ES-I3 (cell line): ENCODE results near the gene MAGEH1.
"Not testable (repeated sequence)": the region's sequence is repeated elsewhere in the genome, so short reads cannot be mapped to it uniquely, and the experiment has no call there.

Experiments
- H3K36me3 ChIP-seq: 2 replicates; pipeline ENCODE4 v1.6.1; 2013; ENCODE audit warnings: mild to moderate bottlenecking, low read length, control low read depth, moderate library complexity; ENCODE audit not compliant: insufficient read depth
- H3K4me1 ChIP-seq: 2 replicates; pipeline ENCODE4 v1.6.1; 2013; ENCODE audit warnings: mild to moderate bottlenecking, control low read depth, low read length; ENCODE audit not compliant: insufficient read depth
- H3K9ac ChIP-seq: 2 replicates; pipeline ENCODE4 v1.6.1; 2013; ENCODE audit warnings: low read depth, mild to moderate bottlenecking, low read length, moderate library complexity
- H3K9me3 ChIP-seq: 2 replicates; pipeline ENCODE4 v1.6.1; 2013; ENCODE audit warnings: mild to moderate bottlenecking, low read length, moderate library complexity; ENCODE audit not compliant: control insufficient read depth, insufficient read depth

The MAGEH1 gene, protein sequence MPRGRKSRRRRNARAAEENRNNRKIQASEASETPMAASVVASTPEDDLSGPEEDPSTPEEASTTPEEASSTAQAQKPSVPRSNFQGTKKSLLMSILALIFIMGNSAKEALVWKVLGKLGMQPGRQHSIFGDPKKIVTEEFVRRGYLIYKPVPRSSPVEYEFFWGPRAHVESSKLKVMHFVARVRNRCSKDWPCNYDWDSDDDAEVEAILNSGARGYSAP

DNA sequence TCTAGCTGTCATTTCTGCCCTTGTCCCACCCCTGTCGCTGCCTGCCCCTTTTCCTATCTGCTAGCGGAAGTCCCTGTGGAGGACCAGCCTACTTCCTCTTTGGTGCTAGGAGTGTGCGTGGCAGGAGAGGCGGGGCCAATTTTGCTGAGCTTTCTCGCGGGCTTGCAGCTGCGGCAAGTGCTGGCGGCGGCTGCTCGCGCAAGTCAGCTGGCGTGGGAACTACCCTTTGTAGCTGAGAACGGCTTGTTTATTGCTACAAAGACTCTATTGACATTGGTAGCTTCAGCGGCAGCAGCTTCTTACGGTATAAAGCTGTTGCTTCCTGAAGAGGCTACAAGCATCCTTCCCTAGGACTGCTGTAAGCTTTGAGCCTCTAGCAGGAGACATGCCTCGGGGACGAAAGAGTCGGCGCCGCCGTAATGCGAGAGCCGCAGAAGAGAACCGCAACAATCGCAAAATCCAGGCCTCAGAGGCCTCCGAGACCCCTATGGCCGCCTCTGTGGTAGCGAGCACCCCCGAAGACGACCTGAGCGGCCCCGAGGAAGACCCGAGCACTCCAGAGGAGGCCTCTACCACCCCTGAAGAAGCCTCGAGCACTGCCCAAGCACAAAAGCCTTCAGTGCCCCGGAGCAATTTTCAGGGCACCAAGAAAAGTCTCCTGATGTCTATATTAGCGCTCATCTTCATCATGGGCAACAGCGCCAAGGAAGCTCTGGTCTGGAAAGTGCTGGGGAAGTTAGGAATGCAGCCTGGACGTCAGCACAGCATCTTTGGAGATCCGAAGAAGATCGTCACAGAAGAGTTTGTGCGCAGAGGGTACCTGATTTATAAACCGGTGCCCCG is at the start of gene MAGEH1:
Gene MAGEH1 (plus strand): TSS at position 138 of the 843 bp plus-strand sequence. CDS start 248 bp downstream, at position 386.
- peak within 1 kb of the TSS; percentile 82 for H3K9ac ChIP-seq
- no peaks in the 10 kb centered on the region for H3K9me3 ChIP-seq
- H3K36me3 ChIP-seq = no peaks in the 10 kb centered on the region
- no peaks in the 10 kb centered on the region for H3K4me1 ChIP-seq

DNA sequence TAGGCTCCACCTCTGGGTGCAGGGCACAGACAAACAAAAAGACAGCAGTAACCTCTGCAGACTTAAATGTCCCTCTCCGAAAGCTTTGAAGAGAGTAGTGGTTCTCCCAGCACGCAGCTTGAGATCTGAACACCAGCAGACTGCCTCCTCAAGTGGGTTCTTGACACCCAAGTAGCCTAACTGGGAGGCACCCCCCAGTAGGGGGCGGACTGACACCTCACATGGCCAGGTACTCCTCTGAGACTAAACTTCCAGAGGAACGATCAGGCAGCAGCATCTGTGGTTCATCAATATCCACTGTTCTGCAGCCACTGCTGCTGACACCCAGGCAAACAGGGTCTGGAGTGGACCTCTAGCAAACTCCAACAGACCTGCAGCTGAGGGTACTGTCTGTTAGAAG is 24.8 kb upstream of the MAGEH1 start:
- not testable (repeated sequence) for H3K9ac ChIP-seq, H3K9me3 ChIP-seq, H3K4me1 ChIP-seq, H3K36me3 ChIP-seq

DNA sequence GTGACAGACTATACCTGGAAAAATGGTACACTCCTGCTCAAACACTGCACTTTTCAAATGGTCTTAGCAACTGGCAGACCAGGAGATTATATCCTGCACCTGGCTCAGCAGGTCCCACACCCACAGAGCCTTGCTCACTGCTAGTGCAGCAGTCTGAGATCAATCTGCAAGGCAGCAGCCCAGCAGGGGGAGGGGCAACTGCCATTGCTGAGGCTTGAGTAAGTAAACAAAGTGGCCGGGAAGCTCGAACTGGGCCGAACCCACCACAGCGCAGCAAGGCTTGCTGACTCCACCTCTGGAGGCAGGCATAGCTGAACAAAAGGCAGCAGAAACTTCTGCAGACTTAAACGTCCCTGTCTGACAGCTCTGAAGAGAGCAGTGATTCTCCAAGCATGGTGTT is 8.5 kb upstream of the MAGEH1 start:
- not testable (repeated sequence) for H3K9me3 ChIP-seq, H3K36me3 ChIP-seq, H3K4me1 ChIP-seq, H3K9ac ChIP-seq

DNA sequence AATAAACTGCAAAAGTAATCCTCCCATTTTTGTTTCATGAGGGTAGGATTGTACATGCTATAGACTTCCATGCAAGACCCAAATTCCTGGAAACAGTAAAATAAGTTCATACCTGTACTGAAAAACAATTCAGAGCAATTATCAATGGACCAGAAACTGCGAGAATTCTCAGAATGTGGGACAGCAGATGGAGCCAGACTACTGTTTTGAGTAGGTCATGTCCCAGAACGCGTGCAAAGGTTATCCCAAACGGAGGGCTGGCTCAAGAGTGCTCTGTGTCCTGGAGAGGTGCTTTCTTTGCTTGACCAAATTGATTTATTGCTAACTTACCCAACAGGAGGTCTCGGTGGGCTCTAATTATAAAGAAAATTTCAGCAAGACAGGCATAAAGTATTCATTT is 1.7 kb upstream of the MAGEH1 start:
- H3K4me1 ChIP-seq = no peaks in the 10 kb centered on the region
- no peaks in the 10 kb centered on the region for H3K36me3 ChIP-seq
- H3K9me3 ChIP-seq = no peaks in the 10 kb centered on the region
- no peak overlapping the region for H3K9ac ChIP-seq

DNA sequence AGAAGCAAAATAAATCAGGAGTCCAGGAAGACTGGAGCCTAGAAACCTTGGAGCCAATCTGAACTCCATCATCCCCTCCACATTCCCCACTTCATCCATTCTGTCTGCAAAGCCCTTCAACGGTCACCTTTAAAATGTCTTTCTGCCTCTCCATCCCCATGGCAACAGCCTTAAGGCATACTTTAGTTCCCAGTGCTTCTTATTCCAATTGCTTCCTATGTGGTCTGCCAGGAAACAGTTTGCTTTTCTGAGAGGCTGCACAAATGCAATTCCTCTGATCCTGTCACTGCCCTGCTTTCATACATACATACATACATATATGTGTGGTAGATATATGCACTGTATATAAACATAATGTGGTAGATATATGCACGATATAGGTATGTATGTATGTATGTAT is 786 bp upstream of the MAGEH1 start:
- Histone ChIP-seq H3K4me1 (no peaks in the 10 kb centered on the region), H3K9me3 (no peaks in the 10 kb centered on the region), H3K36me3 (no peaks in the 10 kb centered on the region), H3K9ac (peak overlapping the region; percentile 82; the same call in 1 of the 2 replicates)

DNA sequence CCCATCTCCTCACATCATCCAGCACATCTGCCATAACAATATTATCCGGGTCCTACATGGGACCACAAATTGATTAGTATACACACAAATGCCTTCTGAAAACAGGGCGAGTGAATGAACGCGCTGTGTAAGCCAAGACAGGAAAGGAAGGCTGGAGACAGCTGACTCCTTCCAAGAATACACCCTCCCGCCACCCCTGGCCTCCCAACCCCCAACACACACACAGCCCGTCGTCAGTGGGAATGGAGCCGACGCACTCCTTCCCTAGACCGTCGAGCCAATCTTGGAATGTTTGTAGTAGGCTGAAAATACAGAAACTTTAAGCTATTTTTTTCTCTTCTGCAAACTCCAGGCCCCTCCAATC is 319 bp upstream of the MAGEH1 start:
- Histone ChIP-seq H3K4me1 (no peaks in the 10 kb centered on the region), H3K9me3 (no peaks in the 10 kb centered on the region), H3K9ac (peak overlapping the region; percentile 82; the same call in 1 of the 2 replicates)

DNA sequence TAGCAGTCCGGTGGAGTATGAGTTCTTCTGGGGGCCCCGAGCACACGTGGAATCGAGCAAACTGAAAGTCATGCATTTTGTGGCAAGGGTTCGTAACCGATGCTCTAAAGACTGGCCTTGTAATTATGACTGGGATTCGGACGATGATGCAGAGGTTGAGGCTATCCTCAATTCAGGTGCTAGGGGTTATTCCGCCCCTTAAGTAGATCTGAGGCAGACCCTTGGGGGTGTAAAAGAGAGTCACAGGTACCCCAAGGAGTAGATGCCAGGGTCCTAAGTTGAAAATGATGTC is 852 bp downstream of the MAGEH1 start:
- no peaks in the 10 kb centered on the region for H3K9me3 ChIP-seq
- H3K4me1 ChIP-seq = no peaks in the 10 kb centered on the region
- H3K9ac ChIP-seq = peak overlapping the region; percentile 82
- H3K36me3 ChIP-seq = no peaks in the 10 kb centered on the region

More for the DNA sequence above, 319 bp upstream of the MAGEH1 start:
- no peaks in the 10 kb centered on the region for H3K36me3 ChIP-seq

DNA sequence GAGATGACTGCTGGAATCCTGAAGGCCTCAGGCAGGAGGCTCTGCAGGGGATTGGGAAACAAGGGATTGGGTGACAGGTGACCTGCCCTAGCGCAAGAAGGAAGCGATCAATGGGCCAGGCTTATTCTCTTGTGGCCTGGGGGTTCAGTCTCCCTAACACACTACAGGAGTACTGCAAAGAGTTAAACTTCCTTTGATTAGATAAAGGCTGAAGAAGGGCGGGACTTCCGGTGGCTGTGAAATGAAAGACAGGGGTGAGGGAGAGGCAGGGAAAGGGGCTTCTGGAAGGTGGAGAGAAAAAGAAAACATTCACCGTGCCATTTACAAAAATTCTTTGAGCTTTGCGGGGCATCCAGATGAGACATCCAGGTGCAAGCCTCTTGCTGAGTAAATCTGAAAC is 3.8 kb downstream of the MAGEH1 start:
- H3K9ac ChIP-seq, H3K36me3 ChIP-seq: not testable (repeated sequence)

DNA sequence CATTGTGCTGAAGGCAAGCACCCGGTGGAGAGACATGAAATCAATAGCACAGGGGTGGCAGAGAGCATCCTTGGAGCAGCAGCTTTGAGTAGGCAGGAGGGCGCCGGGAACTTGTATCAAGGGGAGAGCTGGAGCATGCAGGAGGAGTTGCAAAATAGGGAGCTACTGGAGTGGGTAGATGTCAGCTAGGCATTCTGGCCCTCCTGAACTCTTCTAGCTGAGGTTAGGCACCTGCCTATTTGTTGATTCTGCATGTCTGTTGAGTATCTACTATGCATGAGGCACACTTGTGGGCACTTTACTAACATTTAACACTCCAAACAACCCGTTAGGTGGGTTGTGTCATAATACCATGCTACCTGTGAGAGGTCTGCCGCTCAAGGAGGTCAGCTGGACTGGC is 7.5 kb downstream of the MAGEH1 start:
- H3K9ac ChIP-seq, H3K4me1 ChIP-seq, H3K36me3 ChIP-seq: not testable (repeated sequence)

More for the DNA sequence above, 3.8 kb downstream of the MAGEH1 start:
- not testable (repeated sequence) for H3K4me1 ChIP-seq, H3K9me3 ChIP-seq

DNA sequence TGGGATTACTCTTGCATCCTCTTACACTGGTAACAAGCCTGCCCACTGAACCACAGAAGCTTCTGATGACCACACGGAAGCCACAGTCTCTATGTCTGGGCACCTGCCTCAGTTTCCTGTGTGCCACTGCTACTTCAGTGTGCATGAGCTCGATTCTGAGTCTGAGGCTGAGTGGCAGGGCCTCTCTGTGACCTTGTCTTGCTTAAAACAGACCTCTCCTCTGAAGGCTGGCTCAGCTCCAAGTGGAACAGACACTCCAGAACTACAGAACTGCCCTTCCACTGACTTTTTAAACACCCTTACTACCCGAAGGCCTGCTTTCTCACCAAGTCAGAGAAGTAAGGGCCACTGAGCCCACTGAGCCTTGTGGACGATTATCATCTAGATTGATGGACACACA is 8.0 kb downstream of the MAGEH1 start:
- H3K9ac ChIP-seq, H3K4me1 ChIP-seq, H3K9me3 ChIP-seq, H3K36me3 ChIP-seq: not testable (repeated sequence)

More for the DNA sequence above, 7.5 kb downstream of the MAGEH1 start:
- H3K9me3 ChIP-seq = not testable (repeated sequence)

DNA sequence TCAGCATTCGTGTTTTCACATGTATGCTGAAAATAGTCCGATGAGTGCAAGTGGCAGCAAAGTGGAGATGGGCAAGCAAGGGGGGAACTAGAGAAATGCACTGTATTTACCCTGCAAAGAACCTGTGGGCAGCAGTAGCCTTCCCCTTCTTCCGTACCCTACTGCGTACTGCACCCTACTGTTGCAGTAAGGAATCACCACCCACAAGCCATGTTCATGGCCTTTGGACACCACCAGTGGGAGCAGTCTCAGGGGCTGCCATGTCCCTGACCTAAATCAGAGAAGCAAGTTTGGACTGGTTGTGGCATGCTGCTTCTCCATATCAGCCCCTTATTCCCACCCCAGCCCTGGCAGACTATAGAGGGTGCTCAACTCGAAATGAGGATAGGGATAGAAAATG is 12.1 kb downstream of the MAGEH1 start:
- H3K4me1 ChIP-seq, H3K9me3 ChIP-seq: not testable (repeated sequence)

DNA sequence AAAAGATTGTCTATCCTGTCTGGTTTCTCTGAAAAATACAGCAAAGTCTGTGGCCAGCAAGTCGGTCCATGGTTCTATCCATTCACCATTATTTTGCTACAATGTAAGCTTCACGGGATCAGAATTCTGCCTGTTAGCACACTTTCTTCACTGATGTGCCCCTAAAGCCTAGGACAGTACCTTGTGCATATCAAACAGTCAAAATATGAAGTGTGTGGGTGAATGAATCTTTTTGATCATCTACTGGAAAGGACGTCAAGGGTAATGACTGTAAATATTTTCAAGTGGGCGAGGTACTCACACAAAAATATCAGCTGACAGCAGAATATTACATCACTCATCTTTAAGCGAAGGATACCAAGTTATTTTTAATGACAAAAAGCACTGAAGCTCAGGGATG is 13.2 kb downstream of the MAGEH1 start:
- H3K4me1 ChIP-seq, H3K36me3 ChIP-seq, H3K9ac ChIP-seq, H3K9me3 ChIP-seq: not testable (repeated sequence)

More for the DNA sequence above, 12.1 kb downstream of the MAGEH1 start:
- H3K9ac ChIP-seq, H3K36me3 ChIP-seq: not testable (repeated sequence)

DNA sequence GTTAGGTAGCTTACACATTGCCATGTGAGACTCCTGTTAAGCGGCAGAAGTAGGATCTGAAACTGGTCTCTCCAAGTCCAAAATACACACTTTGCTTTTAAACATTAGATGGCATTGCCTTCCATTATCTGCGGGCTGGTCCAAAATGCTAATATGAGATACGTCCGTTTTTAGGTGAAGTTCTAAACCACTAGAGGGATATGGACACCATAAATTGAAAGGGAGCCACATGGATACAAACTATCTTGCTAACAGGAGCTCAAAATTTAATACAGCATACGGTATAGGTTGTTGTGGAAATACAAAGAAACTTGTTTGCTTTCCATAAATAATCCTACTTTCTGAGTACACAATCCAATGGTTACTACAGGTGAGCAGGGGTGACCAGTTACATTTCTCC is 13.9 kb downstream of the MAGEH1 start:
- not testable (repeated sequence) for H3K9ac ChIP-seq, H3K4me1 ChIP-seq, H3K36me3 ChIP-seq, H3K9me3 ChIP-seq

DNA sequence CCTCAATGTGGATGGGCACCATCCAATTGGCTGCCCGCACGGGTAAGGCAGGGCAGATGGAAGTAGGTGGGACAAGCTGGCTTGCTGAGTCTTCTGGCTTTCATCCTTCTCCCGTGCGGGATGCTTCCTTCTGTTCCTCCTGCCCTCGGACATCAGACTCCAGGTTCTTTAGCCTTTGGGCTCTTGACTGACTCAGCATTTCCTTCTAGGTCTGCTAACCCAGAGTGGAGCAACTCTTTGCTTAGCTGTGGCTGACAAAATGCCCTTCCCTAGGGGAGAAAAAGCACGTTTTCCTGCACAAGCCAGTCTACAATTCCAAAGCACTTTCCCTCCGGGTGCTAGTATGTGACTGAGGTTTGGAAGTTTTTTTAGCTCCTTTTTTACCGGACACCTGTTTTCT is 28.0 kb downstream of the MAGEH1 start:
- not testable (repeated sequence) for H3K36me3 ChIP-seq, H3K9me3 ChIP-seq, H3K4me1 ChIP-seq, H3K9ac ChIP-seq

DNA sequence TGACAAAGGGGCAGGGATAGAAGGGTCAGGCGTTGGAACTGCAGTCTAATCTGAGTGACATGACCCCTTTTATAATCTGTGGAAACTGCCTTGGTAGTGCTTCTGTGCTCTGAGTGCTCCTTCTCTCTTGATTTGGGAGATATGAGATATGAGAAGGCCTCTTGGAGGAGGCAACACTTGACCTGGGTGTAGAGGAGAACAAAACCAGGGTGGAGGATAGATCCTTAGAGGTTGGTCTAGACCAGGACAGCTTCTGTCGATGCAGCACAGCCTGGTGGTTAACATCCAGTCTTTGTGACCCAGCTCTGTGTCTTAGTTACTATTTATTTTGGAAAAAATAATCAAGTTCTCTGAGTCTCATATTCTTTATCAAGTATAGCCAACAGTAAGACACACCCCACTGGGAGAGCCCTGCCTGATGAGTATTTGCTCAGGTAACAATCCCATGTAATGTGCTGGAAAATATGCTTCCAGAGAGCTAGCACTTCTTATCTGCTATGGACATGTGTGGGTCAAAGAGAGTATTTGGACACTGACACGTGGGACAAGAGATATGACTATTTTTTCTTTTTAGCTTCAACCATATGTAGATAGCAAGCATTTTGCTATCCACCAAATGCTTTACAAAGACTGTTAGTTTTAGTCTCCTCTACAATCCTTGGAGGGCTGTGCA is 28.6 kb downstream of the MAGEH1 start:
- H3K4me1 ChIP-seq = no peaks in the 10 kb centered on the region
- no peak overlapping the region for H3K9ac ChIP-seq
- H3K9me3 ChIP-seq = no peaks in the 10 kb centered on the region

More for the DNA sequence above, 28.6 kb downstream of the MAGEH1 start:
- no peaks in the 10 kb centered on the region for H3K36me3 ChIP-seq
